ENCODE results near the gene PAPSS1.
"Not testable (repeated sequence)": the region's sequence is repeated elsewhere in the genome, so short reads cannot be mapped to it uniquely, and the experiment has no call there.

The PAPSS1 gene

DNA sequence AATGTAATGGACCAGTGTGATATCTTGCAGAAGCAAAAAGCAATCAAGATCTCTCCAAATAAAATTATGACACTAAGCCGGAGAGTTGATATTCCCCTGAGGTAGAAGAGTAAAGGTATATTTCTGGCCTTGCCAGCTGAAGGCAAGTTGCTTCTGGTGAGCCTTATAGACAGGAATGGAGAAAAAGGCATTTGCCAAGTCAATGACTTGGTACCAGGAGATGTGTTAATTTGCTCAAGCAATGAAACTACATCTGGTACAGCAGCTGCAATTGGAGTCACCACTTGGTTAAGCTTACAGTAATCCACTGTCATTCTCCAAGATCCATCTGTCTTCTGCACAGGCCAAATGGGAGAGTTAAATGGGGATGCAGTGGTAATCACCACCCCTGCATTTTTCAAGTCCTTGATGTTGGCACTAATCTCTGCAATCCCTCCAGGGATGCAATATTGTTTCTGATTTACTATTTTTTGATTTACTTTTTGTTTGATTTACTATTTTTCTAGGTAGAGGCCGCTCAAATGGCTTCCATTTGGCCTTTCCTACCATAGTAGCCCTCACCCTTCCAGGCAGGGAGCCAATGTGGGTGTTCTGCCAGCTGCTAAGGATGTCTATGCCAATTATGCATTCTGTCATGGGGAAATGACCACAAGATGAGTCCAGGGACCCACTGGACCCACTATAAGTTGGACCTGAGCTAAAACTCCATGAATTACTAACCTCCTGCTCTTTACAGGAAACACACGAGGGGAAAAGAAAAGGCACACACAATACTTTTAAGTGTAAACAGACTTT is 6.3 kb upstream of the PAPSS1 start:
- not testable (repeated sequence) for DNase-seq (ENCODE audit: low read depth)

DNA sequence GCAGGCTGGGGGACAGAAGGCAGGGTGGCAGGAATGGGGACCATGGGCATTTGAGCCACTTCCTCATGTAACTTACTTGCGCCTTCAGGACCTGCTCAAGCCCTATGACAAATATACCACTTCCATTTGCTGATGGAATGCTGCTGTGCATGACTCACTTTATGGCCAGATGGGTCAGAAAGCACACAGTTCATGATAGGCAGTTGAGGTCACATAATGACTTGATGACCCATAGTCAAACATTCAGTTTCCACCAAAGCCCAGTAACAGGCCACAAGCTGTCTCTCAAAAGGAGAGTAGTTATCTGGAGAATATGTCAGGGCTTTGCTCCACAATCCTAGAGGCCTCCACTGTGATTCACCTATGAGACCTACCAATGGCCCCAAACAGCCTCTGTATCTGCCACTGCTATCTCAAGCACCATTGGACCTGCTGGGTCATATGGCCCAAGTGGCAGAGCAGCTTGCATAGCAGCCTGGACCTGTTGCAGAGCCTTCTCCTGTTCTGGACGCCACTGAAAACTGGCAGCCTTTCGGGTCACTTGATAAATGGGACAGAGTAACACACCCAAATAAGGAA is 5.3 kb upstream of the PAPSS1 start:
- DNase-seq (ENCODE audit: low read depth) = no peak

- DNase-seq (ENCODE audit: low read depth) = not testable (repeated sequence)
Measured at GRCh38 chr4:107723331-107723730, 3.3 kb upstream of the PAPSS1 start.

- peak; percentile 42 for DNase-seq (ENCODE audit: low read depth)
Measured at GRCh38 chr4:107721436-107722100, 1.5 kb upstream of the PAPSS1 start.

DNA sequence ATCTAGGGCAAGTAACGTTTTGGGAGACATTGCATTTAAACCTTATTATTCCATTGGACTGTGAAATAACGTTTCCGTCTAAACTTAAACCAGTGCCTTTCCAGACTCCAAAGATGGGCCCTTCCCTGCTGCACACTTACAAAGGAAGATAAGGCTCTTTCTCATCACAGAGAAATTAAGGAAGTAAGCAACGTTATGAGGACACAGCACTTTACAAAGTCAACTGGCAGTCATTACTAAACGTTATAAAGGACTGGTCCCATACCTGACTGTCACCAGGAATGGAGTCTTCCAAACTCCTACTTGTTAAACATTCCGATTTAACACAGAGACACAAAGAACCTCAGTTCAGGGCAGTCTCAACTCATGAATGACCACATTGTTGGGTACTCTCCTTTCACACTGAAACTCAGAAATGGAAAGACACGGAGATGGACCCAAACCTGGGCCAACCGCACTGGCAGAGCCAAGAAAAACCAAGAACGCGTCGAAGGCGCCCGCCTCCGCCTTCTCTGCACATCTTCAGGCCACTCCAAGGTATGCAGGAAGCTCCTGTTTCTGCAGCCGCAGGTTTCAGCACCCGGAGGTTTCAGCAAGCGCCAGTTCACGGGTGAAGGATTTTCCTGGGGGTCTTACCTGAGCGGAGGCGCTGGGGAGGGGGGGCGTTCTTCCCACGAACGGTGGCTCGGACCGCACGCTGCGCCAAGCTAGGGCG is 670 bp downstream of the PAPSS1 start:
- no peak for DNase-seq (ENCODE audit: low read depth)

DNA sequence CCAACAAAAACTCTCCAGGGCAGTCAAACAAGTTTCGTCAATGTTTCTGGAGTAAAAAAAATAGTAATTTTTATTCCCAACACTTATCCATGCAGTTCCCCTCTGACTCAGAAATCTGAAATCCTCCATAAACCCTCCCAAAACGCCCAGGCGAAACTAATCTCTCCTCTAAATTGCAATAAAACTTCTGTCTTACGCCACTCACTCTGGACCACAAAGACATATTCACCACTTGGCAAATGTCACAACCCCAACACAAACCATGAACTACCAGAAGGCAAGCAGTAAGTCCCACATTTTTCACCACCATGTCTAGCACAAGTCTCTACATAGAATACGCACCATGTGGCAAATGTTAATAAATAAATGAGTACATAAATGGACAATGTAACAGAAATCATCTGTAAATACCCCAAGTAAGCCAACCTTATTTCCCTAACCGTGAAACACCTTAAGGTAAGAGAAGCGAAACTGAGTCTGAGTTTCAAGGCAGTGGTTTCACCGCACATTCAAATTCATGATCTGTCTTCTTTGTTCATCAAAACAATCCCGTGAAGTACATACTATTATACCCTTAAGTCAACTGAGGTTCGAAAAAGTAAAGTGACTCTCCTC is 1.6 kb downstream of the PAPSS1 start:
- no peak for DNase-seq (ENCODE audit: low read depth)

DNA sequence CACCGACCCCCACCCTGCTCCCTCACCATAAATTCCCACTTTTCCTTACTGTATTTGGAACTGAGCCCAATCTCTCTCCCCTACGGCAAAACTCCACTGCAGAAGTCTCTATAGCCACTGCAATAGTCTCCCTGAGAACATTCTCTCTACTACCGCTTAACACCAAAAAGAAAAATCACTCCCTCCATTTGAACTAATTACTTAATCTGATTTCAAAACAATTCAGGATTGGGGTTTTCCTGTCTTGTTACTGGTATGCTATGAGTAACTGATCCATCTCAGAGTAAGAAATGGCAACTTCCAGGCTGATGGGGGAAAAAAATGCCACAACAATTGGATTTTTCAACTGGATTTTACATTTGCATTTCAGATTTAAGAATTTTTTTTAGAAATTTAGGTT is 5.8 kb downstream of the PAPSS1 start:
- DNase-seq (ENCODE audit: low read depth) = no peak

GRCh38 chr4:107712236-107712635 is 7.8 kb downstream of the PAPSS1 start:
- no peak for DNase-seq (ENCODE audit: low read depth)

- DNase-seq (ENCODE audit: low read depth) = no peak
Measured at GRCh38 chr4:107711831-107712230, 8.2 kb downstream of the PAPSS1 start.

GRCh38 chr4:107710493-107711459 is 9.3 kb downstream of the PAPSS1 start:
- no peak for DNase-seq (ENCODE audit: low read depth)

- DNase-seq (ENCODE audit: low read depth) = no peak
Measured at GRCh38 chr4:107709916-107710315, 10.1 kb downstream of the PAPSS1 start.

DNA sequence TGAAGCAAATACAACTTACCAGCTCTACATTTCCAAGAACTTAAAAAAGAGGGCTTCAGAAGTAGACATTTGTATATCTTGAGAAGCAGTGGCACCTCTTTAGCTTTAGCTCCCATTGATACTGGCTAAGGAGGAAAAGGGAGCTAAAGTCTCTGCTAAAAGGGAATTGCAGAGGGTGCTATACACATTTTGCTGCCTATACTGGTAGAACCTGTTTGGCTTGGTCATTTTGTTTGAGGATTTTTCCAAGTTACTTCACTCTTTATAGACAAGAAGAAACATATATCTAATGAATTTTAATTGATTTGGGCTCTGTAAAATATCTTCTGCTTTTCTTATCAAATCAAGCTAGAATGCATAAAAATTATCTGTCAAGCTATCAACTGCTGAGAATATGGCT is 11.8 kb downstream of the PAPSS1 start:
- DNase-seq (ENCODE audit: low read depth) = no peak

GRCh38 chr4:107705742-107706556 is 14.1 kb downstream of the PAPSS1 start:
- no peak for DNase-seq (ENCODE audit: low read depth)

DNA sequence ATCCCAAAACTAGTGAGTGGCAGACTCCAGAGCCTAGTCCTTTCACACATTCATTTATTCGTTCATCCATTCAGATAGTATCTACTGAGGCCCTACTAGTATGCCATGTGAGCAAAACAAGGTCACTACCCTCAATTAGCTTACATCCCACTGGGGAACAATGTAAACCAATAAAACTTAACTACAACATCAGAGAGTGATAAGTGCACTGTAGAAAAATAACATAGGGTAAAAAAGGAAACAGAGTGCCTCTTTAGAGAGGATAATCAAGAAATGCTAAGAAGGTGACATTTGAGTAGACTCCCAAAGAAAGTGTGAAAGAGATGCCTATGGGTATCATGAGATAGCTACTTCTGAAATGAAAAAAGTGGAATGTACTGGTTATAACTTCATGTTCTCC is 18.5 kb downstream of the PAPSS1 start:
- no peak for DNase-seq (ENCODE audit: low read depth)

- no peak for DNase-seq (ENCODE audit: low read depth)
Measured at GRCh38 chr4:107699466-107700206, 20.4 kb downstream of the PAPSS1 start.

DNA sequence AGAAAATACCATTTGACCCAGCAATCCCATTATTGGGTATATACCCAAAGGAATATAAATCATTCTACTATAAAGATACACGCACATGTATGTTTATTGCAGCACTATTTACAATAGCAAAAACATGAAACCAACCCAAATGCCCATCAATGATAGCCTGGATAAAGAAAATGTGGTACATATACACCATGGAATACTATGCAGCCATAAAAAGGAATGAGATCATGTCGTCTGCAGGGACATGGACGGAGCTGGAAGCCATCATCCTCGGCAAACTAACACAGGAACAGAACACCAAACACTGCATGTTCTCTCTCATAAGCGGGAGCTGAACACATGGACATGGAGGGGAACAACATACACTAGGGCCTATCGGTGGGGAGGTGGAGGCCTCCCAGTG is 23.8 kb downstream of the PAPSS1 start:
- not testable (repeated sequence) for DNase-seq (ENCODE audit: low read depth)

DNA sequence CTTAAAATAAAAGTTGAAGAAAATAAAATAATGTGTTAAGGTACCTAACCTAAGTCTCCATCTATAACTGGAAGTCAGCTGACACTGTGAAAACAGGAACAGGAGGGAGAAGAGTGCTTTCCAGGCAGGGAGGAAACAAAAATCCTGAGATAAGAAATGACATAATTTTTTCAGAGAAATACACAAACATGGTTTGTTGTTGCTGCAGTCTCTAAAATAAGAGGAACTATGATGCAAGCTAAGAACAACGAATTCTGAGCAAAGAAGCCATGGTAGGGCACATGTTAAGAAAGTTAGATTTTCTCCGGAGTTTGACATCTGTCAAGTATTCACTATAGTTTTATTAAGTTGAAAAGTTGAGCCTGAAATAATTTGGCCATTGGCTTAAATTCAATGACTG is 26.9 kb downstream of the PAPSS1 start:
- DNase-seq (ENCODE audit: low read depth) = no peak

DNA sequence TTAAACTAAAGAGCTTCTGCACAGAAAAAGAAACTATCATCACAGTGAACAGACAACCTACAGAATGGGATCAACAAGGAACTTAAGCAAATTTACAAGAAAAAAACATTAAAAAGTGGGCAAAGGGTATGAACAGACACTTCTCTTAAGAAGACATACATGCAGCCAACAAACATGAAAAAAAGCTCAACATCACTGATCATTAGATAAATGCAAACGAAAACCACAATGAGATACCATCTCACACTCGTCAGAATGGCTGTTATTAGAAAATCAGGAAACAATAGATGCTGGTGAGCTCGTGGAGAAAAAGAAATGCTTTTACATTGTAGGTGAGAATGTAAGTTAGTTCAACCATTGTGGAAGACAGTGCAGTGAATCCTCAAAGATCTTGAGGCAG is 27.8 kb downstream of the PAPSS1 start:
- no peak for DNase-seq (ENCODE audit: low read depth)

DNA sequence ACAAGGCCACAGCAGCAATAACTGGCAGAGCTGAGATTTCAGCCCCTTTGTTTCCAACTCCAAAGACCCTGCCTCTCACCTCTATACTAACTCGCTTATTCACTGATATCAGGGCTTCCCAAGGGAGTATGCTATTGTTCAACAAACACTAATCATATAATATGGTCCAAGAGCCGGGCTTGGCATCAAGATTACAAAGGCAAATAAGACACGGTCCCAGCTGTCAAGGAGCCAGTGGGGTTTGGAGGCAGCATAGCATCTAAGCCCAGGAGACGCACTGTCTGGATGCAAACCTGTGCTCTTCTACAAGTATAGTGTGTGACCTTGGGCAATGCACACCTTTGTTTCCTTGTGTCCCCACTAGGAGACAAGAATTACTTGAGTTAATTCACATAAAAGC is 28.7 kb downstream of the PAPSS1 start:
- DNase-seq (ENCODE audit: low read depth) = no peak
